HUES64 (cell line): Measurements from ENCODE around the gene RNF8.
"Not testable (repeated sequence)": the region's sequence is repeated elsewhere in the genome, so short reads cannot be mapped to it uniquely, and the experiment has no call there.

ENCODE experiments used
- H3K27ac ChIP-seq: 2 replicates; pipeline ENCODE4 v1.7.0; 2013; ENCODE audit warnings: low read depth, low read length, inconsistent platforms
- H3K27me3 ChIP-seq: 2 replicates; pipeline ENCODE4 v1.6.1; 2013; ENCODE audit warnings: mild to moderate bottlenecking, low read length; ENCODE audit not compliant: insufficient read depth
- H3K36me3 ChIP-seq: 2 replicates; pipeline ENCODE4 v1.6.1; 2013; ENCODE audit warnings: mild to moderate bottlenecking, low read length; ENCODE audit not compliant: insufficient read depth
- H3K4me1 ChIP-seq: 2 replicates; pipeline ENCODE4 v1.6.1; 2013; ENCODE audit warnings: mild to moderate bottlenecking, low read length, moderate library complexity; ENCODE audit not compliant: insufficient read depth
- H3K4me3 ChIP-seq: 2 replicates; pipeline ENCODE4 v1.5.1; 2013; ENCODE audit warnings: mild to moderate bottlenecking, low read length, moderate library complexity
- H3K9ac ChIP-seq: 2 replicates; pipeline ENCODE4 v1.6.1; 2013; ENCODE audit warnings: mild to moderate bottlenecking, low read depth, low read length
- H3K9me3 ChIP-seq: 2 replicates; pipeline ENCODE4 v1.6.1; 2013; ENCODE audit warnings: low read depth, low read length; ENCODE audit not compliant: insufficient read depth
- WGBS: fragments of 150-250, 120-280 bp; methylation state at CpG from one replicate; pipeline ENCODE4 v1.1.7; 2013; ENCODE audit warnings: missing lambda C conversion rate; 5-methylcytosine and 5-hydroxymethylcytosine counted together

Gene RNF8

DNA sequence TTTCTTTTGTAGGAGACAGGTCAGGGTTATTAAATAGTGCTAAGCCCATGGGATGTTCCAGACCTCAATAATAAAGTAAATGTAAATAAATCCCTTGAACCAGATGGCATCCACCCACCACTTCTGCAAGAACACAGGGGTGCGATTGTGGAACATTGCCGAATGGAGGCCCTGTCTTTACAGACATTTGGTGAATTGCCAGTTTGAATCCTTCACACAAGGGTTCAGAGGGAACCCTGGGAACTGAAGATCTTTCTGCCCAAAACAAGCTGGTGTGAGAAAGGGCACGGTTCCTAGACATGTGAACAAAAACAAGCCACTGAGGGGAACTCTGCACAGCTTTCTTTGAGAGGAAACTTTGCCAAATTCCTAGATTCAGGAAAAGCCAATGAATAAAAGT is 30.2 kb upstream of the RNF8 start:
- 62% methylated on average over 3 of the region's 3 CpGs for WGBS
- Histone ChIP-seq H3K36me3 (peaks cover 44% of the 10 kb centered on the region), H3K9me3 (no peaks in the 10 kb centered on the region), H3K4me1 (no peaks in the 10 kb centered on the region), H3K9ac (no peak overlapping the region), H3K4me3 (no peak overlapping the region), H3K27me3 (no peaks in the 10 kb centered on the region), H3K27ac (no peak overlapping the region)

- Histone ChIP-seq H3K36me3 (peaks cover 43% of the 10 kb centered on the region), H3K27me3 (no peaks in the 10 kb centered on the region), H3K9me3 (no peaks in the 10 kb centered on the region), H3K4me3 (no peak overlapping the region), H3K9ac (no peak overlapping the region), H3K4me1 (no peaks in the 10 kb centered on the region), H3K27ac (no peak overlapping the region)
- 71% methylated on average over 4 of the region's 4 CpGs for WGBS
Observed at GRCh38 chr6:37324131-37325033, 29.4 kb upstream of the RNF8 start.

GRCh38 chr6:37330345-37330744 is 23.4 kb upstream of the RNF8 start:
- not testable (repeated sequence) for H3K27me3 ChIP-seq, H3K4me3 ChIP-seq, H3K9ac ChIP-seq, H3K9me3 ChIP-seq, H3K27ac ChIP-seq, H3K4me1 ChIP-seq
- 95% methylated on average over 10 of the region's 10 CpGs for WGBS
- H3K36me3 ChIP-seq: peaks cover 40% of the 10 kb centered on the region

GRCh38 chr6:37331047-37331446 is 22.7 kb upstream of the RNF8 start:
- Histone ChIP-seq H3K4me1 (no peaks in the 10 kb centered on the region), H3K9me3 (no peaks in the 10 kb centered on the region), H3K27ac (no peak overlapping the region), H3K4me3 (no peak overlapping the region), H3K36me3 (peaks cover 40% of the 10 kb centered on the region), H3K27me3 (no peaks in the 10 kb centered on the region), H3K9ac (no peak overlapping the region)
- 97% methylated on average over 13 of the region's 13 CpGs for WGBS

GRCh38 chr6:37332894-37333293 is 20.9 kb upstream of the RNF8 start:
- Histone ChIP-seq H3K36me3 (peaks cover 40% of the 10 kb centered on the region), H3K4me1 (no peaks in the 10 kb centered on the region), H3K9ac (no peak overlapping the region), H3K27me3 (no peaks in the 10 kb centered on the region), H3K27ac (no peak overlapping the region), H3K4me3 (no peak overlapping the region), H3K9me3 (no peaks in the 10 kb centered on the region)
- 100% methylated on average over 1 of the region's 1 CpG for WGBS

DNA sequence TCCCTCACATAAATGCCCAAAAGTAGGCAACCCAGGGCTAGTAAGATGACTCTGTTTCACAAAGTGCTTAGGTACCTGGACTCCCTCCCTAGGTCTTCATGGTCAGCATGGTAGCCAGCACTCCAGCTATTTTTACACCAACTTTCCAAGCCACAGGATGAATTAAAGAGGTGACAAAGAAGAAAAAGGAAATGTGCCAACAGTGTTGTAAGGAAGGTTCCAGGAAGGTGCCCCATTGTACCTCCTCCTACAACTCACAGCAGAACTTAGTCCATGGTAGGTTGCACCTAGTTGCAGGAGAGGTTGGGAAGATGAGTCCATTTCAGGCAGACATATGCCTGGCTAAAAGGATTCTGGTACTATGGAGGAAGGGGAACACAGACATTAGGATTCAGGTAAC is 19.7 kb upstream of the RNF8 start:
- no peak overlapping the region for H3K4me3 ChIP-seq
- no peak overlapping the region for H3K9ac ChIP-seq
- peaks cover 37% of the 10 kb centered on the region for H3K36me3 ChIP-seq
- H3K27ac ChIP-seq: no peak overlapping the region
- no peaks in the 10 kb centered on the region for H3K4me1 ChIP-seq
- no peaks in the 10 kb centered on the region for H3K27me3 ChIP-seq
- H3K9me3 ChIP-seq: no peaks in the 10 kb centered on the region

- H3K27ac ChIP-seq, H3K36me3 ChIP-seq, H3K9me3 ChIP-seq, H3K4me3 ChIP-seq, H3K27me3 ChIP-seq, H3K9ac ChIP-seq, H3K4me1 ChIP-seq: not testable (repeated sequence)
- 94% methylated on average over 3 of the region's 3 CpGs for WGBS
Observed at GRCh38 chr6:37338317-37338716, 15.5 kb upstream of the RNF8 start.

DNA sequence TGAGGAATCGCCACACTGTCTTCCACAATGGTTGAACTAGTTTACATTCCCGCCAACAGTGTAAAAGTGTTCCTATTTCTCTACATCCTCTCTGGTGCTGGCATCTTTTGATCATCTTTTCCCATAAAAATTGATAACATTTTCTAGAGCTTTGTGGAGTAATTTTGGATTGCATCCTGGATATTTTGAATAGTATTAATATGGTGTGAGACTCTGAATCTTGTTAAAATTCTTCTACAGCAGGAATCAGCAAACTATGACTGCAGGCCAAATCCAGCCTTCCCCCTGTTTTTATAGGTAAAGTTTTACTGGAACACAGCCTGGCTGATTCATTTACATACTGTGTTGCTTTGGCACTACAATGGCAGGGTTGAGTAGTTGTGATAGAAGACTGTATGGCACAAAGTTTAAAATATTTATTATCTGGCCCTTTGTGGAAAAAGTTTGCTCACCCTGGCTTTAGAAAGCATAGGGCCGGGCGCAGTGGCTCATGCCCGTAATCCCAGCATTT is 15.0 kb upstream of the RNF8 start:
- Histone ChIP-seq H3K36me3 (no peaks in the 10 kb centered on the region), H3K4me3 (no peak overlapping the region), H3K4me1 (no peaks in the 10 kb centered on the region), H3K27me3 (no peaks in the 10 kb centered on the region), H3K27ac (no peak overlapping the region), H3K9me3 (no peaks in the 10 kb centered on the region), H3K9ac (no peak overlapping the region)
- WGBS: 95% methylated on average over 5 of the region's 5 CpGs

DNA sequence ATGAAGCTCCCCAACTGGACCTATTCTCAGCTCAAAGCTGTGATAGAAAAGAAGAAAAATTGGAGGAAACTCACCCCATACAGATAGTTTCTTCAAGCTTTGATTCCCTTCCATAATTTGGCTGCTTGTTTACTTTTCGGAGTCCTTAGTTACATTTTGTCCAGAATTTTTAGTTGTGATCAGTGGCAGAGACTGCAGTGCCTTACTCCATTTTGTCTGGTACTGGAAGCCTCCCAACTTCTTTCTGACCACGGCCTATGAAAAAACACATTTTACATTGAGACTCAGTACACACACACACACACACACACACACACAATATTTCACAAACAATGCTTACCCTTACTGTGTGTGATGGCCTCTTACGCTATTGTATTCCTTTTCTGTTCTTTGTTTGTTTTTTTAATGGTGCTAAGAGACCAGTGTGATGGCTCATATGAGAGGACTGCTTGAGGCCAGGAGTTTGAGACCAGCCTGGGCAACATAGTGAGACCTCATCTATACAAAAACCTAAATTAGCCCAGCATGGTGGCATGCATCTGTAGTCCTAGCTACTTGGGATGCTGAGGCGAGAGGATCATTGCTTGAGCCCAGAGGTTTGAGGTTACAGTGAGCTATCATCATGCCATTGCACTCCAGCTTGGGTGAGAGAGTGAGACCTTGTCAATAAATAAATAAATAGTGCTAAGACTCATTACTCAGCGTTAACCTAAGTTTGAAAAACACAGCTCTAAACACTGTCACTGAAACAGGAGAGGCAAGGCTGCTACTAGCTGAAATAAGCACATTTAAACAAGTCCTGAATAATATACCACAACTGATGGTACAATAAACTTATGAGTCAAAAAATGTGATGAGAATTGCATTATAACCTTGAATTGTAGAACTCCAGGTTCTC is 13.8 kb upstream of the RNF8 start:
- WGBS: 86% methylated on average over 5 of the region's 5 CpGs
- no peak overlapping the region for H3K27ac ChIP-seq

DNA sequence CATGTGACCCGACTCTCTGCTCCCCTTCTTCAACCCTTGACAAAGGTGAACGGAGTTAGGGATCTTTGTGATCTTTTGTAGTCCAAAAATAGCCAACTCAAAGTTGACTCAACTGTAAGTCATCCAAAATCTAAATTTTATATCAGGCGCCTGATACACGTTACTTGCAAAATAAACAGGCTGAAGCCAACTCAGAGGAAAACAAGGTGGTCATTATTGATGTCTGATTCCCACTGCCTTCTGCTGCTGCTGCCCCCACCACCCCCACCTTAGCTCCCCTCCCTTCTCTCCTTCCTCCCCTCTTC is 13.2 kb upstream of the RNF8 start:
- Histone ChIP-seq H3K9me3 (no peaks in the 10 kb centered on the region), H3K36me3 (no peaks in the 10 kb centered on the region), H3K4me1 (no peaks in the 10 kb centered on the region), H3K9ac (no peak overlapping the region), H3K27ac (no peak overlapping the region), H3K27me3 (no peaks in the 10 kb centered on the region), H3K4me3 (no peak overlapping the region)
- WGBS: 94% methylated on average over 4 of the region's 4 CpGs

More for the DNA sequence above, 13.8 kb upstream of the RNF8 start:
- H3K27me3 ChIP-seq: no peaks in the 10 kb centered on the region
- no peak overlapping the region for H3K9ac ChIP-seq
- H3K4me1 ChIP-seq: no peaks in the 10 kb centered on the region
- H3K4me3 ChIP-seq: no peak overlapping the region
- H3K36me3 ChIP-seq: no peaks in the 10 kb centered on the region
- no peaks in the 10 kb centered on the region for H3K9me3 ChIP-seq

- 92% methylated on average over 3 of the region's 3 CpGs for WGBS
- Histone ChIP-seq H3K4me1 (no peaks in the 10 kb centered on the region; the same call in 1 of the 2 replicates), H3K36me3 (no peaks in the 10 kb centered on the region), H3K9me3 (no peaks in the 10 kb centered on the region), H3K9ac (no peak overlapping the region), H3K4me3 (no peak overlapping the region), H3K27ac (no peak overlapping the region), H3K27me3 (no peaks in the 10 kb centered on the region)
Observed at GRCh38 chr6:37343248-37343647, 10.5 kb upstream of the RNF8 start.
